ENCODE data around the gene MED16. TPM values are rescaled to one million over a fixed set of nuclear protein-coding genes. Genes with fewer than 3 reads are reported as not detected.

The MED16 gene
- total and polyA plus RNA-seq, 2 of the 4 experiments (the other 2 are of a cell fraction): 8.1 to 40.2 TPM

DNA sequence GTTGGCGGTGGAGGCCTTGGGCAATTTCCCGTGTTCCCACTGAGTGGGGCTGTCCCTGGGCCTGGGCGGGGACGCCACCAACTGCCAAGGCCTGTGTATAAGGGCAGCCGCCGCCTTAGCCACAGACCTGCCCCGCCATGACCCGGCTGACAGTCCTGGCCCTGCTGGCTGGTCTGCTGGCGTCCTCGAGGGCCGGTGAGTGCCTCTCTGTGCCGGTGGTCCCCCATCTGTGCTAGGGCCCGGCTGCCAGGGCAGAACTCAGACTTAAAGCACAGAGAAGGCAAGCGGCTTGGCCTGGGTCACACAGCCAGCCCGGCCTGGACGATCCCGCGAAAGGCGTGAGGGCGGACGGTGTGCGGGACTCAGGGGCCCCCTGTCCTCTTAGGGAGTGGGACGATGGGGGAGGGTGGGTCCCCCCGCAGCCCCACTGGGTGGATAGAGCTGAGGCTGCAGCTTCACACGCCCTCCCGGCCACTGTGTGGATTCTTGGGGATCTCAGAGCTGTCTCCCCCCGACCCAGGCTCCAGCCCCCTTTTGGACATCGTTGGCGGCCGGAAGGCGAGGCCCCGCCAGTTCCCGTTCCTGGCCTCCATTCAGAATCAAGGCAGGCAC is 65.2 kb downstream of the MED16 start, which contains the start of gene AZU1:
Gene AZU1, plus strand, starts transcription at position 128 of the 612 bp plus-strand sequence. Its CDS starts 10 bp downstream, at position 138.
- H2AK5ac ChIP-seq (ENCODE audit: low read depth, low read length): no peak within 1 kb of the TSS
- WGBS, 2 experiments (ENCODE audit: extremely low coverage in 2 of 2, insufficient read length in 1 of 2): 82% methylated on average over 22 of the region's 33 CpGs; no CpG with 5 or more reads in 1 of the 2 experiments

More for the DNA sequence above, 65.2 kb downstream of the MED16 start, which contains the start of gene AZU1:
- TF ChIP-seq CEBPB (IDR thresholded peaks at IDR 0.05; ENCODE audit: low read depth, low read length) (no peak), SMC3 (IDR thresholded peaks at IDR 0.05; ENCODE audit: low read depth, low read length) (no peak), RAD21 (IDR thresholded peaks at IDR 0.05; ENCODE audit: low read length) (no peak), MAZ (IDR thresholded peaks at IDR 0.05; ENCODE audit: borderline replicate concordance, low read depth, low read length) (no peak), MXI1 (IDR thresholded peaks at IDR 0.05; ENCODE audit: borderline replicate concordance, low read depth, low read length) (no peak), BHLHE40 (IDR thresholded peaks at IDR 0.05; ENCODE audit: low read depth, low read length) (no peak), NFE2L2 (IDR thresholded peaks at IDR 0.05; ENCODE audit: low read depth, low read length) (no peak), CHD1 (IDR thresholded peaks at IDR 0.05; ENCODE audit: low read depth, low read length) (no peak), RFX5 (IDR thresholded peaks at IDR 0.05; ENCODE audit: low read depth, low read length) (no peak), FOS (IDR thresholded peaks at IDR 0.05; ENCODE audit: low read depth, low read length) (no peak), RCOR1 (IDR thresholded peaks at IDR 0.05; ENCODE audit: insufficient replicate concordance, low read length) (no peak), MAFK (IDR thresholded peaks at IDR 0.05; ENCODE audit: low read depth, low read length) (no peak)
- TF ChIP-seq, protein P1, sequence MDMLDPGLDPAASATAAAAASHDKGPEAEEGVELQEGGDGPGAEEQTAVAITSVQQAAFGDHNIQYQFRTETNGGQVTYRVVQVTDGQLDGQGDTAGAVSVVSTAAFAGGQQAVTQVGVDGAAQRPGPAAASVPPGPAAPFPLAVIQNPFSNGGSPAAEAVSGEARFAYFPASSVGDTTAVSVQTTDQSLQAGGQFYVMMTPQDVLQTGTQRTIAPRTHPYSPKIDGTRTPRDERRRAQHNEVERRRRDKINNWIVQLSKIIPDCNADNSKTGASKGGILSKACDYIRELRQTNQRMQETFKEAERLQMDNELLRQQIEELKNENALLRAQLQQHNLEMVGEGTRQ (IDR thresholded peaks at IDR 0.05; ENCODE audit: low read depth, low read length): no peak
- TF ChIP-seq, protein P2, sequence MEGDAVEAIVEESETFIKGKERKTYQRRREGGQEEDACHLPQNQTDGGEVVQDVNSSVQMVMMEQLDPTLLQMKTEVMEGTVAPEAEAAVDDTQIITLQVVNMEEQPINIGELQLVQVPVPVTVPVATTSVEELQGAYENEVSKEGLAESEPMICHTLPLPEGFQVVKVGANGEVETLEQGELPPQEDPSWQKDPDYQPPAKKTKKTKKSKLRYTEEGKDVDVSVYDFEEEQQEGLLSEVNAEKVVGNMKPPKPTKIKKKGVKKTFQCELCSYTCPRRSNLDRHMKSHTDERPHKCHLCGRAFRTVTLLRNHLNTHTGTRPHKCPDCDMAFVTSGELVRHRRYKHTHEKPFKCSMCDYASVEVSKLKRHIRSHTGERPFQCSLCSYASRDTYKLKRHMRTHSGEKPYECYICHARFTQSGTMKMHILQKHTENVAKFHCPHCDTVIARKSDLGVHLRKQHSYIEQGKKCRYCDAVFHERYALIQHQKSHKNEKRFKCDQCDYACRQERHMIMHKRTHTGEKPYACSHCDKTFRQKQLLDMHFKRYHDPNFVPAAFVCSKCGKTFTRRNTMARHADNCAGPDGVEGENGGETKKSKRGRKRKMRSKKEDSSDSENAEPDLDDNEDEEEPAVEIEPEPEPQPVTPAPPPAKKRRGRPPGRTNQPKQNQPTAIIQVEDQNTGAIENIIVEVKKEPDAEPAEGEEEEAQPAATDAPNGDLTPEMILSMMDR (conservative IDR thresholded peaks at IDR 0.05; ENCODE audit: low read depth, low read length): no peak
- TF ChIP-seq, protein P3, sequence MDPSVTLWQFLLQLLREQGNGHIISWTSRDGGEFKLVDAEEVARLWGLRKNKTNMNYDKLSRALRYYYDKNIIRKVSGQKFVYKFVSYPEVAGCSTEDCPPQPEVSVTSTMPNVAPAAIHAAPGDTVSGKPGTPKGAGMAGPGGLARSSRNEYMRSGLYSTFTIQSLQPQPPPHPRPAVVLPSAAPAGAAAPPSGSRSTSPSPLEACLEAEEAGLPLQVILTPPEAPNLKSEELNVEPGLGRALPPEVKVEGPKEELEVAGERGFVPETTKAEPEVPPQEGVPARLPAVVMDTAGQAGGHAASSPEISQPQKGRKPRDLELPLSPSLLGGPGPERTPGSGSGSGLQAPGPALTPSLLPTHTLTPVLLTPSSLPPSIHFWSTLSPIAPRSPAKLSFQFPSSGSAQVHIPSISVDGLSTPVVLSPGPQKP (IDR thresholded peaks at IDR 0.05; ENCODE audit: borderline replicate concordance, low read depth, low read length): no peak
- Histone ChIP-seq H3K4me1 (ENCODE audit: control insufficient read depth, insufficient read depth, low read length) (peaks cover 3% of the 10 kb centered on the region; the same call in 1 of the 2 replicates), H3K4me2 (ENCODE audit: low read depth, low read length) (no peak within 1 kb of the TSS), H3K9me3 (ENCODE audit: control insufficient read depth, insufficient read depth, low read length) (no peaks in the 10 kb centered on the region), H3K27ac (ENCODE audit: insufficient read depth, low read length) (no peak within 1 kb of the TSS), H3K4ac (ENCODE audit: low read depth, low read length) (no peak within 1 kb of the TSS), H2BK15ac (ENCODE audit: low read depth, low read length) (no peak within 1 kb of the TSS), H4K5ac (ENCODE audit: low read depth, low read length) (no peak within 1 kb of the TSS), H3K14ac (replicated peaks; ENCODE audit: low read depth, low read length) (no peak within 1 kb of the TSS), H4K91ac (ENCODE audit: insufficient read depth, low read depth, low read length) (no peak within 1 kb of the TSS), H4K8ac (ENCODE audit: low read depth in 2 of 2, low read length in 2 of 2) (no peak within 1 kb of the TSS), H3K23ac (ENCODE audit: low read depth, low read length) (no peak within 1 kb of the TSS), H2BK120ac (ENCODE audit: low read depth, low read length) (no peak within 1 kb of the TSS), H3K9me1 (ENCODE audit: insufficient read depth, low read length) (no peaks in the 10 kb centered on the region), H3K9ac (ENCODE audit: low read depth, low read length) (no peak within 1 kb of the TSS), H3K56ac (ENCODE audit: extremely low read depth, insufficient read depth, low read length) (no peak within 1 kb of the TSS), H3K4me3 (ENCODE audit: insufficient read depth, low read depth, low read length) (no peak within 1 kb of the TSS), H2BK20ac (ENCODE audit: low read depth, low read length) (no peak within 1 kb of the TSS), H2AFZ (replicated peaks; ENCODE audit: low read length, poor library complexity) (no peak within 1 kb of the TSS), H3K27me3 (ENCODE audit: control insufficient read depth, insufficient read depth, low read length) (no peaks in the 10 kb centered on the region), H2AK9ac (replicated peaks; ENCODE audit: low read depth, low read length, poor library complexity) (no peak within 1 kb of the TSS), H3K18ac (ENCODE audit: low read depth, low read length) (no peak within 1 kb of the TSS), H4K20me1 (ENCODE audit: insufficient read depth, low read length) (no peaks in the 10 kb centered on the region), H2BK5ac (ENCODE audit: low read depth, low read length, poor library complexity, severe bottlenecking) (no peak within 1 kb of the TSS), H3K79me1 (ENCODE audit: low read depth in 1 of 2, low read length in 2 of 2) (no peaks in the 10 kb centered on the region), H3K36me3 (ENCODE audit: control insufficient read depth, insufficient read depth, low read length) (no peaks in the 10 kb centered on the region)
- in situ Hi-C loops (cut with MboI; ENCODE audit: low sequenced_read_pairs): no loop called here
- ATAC-seq (ENCODE audit: low read depth) (no peak), DNase-seq (no peak)
- ChIA-PET CTCF (no interaction called here), POLR2A (ENCODE audit: unreplicated experiment) (no interaction called here)
- dilution Hi-C loops (cut with HindIII; ENCODE audit: low sequenced_read_pairs, unreplicated experiment): no loop called here
- no TSS peak for BruUV-seq (replicated peaks)
- intact Hi-C loops (cut with micrococcal nuclease): no loop called here

All from IMR-90 (cell line).